ENCODE data around the gene ARHGEF4. TPM values are rescaled to one million over a fixed set of nuclear protein-coding genes. Genes with fewer than 3 reads are reported as not detected.

ARHGEF4 gene
- total RNA-seq, 1 donor from 2014 or later: 2.6 TPM

DNA sequence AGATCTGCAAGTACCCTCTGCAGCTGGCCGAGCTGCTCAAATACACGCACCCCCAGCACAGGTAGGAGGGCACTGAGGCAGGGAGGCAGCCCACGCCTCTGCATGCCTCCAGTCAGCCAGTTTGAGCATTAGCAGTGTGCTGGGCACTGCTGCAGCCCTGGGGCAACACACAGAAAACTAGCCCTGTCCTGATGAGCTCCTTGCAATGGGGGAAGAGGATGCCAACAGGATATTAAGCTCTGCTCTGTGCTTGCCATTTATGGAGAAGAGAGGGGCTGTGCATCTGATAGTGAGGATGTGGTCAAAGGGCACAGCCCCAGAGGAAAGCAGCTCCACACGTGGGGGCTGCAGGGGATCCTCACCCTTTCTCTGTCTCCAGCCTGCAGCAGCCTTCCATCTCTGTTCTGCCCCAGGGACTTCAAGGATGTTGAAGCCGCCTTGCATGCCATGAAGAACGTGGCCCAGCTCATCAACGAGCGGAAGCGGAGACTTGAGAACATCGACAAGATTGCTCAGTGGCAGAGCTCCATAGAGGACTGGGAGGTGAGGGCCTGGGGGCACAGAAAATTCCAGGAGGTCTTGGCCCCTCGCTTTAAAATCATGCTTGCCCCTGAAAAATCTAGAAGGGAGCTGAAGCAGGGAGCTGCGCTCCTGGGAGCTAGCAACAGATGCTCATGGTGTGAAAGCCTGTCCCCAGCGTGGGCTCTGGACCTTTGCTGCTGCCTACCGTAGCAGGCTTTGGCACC lies 204.9 kb downstream of the ARHGEF4 start:
- peak; percentile 53 for DNase-seq (ENCODE audit: extremely low spot score, unreplicated experiment)
- no peak overlapping the region for H3K27ac Mint-ChIP-seq (ENCODE audit: unreplicated experiment)
- peaks cover 1% of the 10 kb centered on the region for H3K36me3 Mint-ChIP-seq (ENCODE audit: unreplicated experiment)
- H3K4me3 Mint-ChIP-seq (ENCODE audit: unreplicated experiment): no peak overlapping the region
- TF ChIP-seq CTCF (IDR thresholded peaks at IDR 0.05): no peak
- no peaks in the 10 kb centered on the region for H3K27me3 Mint-ChIP-seq (ENCODE audit: unreplicated experiment)
- H3K4me1 Mint-ChIP-seq (ENCODE audit: unreplicated experiment): no peaks in the 10 kb centered on the region
- no peaks in the 10 kb centered on the region for H3K9me3 Mint-ChIP-seq (ENCODE audit: unreplicated experiment)

DNA sequence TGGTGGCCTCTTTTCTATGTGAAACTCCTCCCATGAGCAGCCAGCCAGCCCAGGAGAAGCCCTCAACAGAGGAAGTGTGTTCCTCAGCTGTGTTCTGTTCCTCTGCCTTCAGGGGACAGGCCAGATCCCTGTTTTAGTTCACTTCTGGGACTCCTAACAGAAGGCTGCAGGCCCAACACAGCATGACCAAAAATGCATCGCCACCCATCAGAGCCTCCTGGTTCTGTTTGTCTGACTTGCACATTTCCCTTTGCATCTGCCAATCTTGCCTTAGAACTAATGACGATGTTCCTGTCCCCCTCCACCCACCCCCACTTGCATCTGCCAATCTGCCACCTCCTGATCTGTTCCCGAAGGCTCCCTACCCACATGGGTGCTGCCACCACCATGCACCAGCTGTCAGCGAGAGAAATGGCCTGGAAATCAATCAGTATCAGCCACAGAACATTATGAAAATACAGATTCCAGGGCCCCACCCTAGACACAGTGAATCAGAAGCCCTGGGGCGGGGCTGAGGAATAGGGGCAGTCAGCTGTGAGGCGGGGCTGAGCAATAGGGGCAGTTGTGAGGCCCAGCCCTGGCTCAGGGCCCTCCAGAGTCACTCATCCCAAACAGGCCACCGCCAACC lies 205.5 kb downstream of the ARHGEF4 start:
- Mint-ChIP-seq H3K36me3 (ENCODE audit: unreplicated experiment) (peaks cover 4% of the 10 kb centered on the region), H3K27ac (ENCODE audit: unreplicated experiment) (no peak overlapping the region)

DNA sequence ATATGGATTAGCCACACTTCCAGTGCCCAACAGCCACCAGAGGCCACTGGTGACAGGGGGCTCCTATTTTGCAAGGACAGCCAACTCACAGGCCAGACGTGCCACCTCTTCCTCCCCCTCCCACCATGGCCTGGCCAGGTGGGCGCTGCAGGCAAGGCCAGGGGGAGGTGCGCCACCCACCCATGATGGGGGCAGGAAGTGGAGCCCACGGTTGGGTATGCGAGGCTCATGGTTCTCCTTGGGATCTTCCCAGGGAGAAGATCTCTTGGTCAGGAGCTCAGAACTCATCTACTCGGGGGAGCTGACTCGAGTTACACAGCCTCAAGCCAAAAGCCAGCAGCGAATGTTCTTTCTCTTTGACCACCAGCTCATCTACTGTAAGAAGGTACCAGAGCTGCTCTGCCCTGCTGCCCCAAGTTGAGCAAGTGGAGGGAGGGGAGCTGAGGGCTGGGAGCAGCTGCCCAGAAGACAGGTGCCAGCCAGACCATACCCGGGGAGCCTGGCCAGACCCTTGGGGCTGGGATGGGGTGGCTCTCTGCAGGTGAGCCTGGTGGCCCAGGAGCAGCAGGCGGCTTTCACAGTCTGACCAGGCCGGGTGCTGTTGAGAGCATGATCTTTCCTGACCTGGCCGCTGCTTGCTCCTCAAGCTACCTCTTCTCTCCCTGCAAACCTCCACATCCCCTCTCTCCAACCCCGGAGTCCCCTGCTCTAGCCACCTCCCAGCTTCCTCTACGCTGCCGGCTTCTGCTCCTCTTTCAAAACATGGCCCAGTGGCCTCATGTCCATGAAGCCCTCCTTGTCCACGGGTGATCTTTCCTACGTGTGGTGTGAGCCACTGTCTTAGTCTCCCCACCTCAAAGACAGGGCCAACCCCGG lies 206.7 kb downstream of the ARHGEF4 start:
- no peak overlapping the region for H3K27ac Mint-ChIP-seq (ENCODE audit: unreplicated experiment)
- H3K27me3 Mint-ChIP-seq (ENCODE audit: unreplicated experiment): no peaks in the 10 kb centered on the region
- H3K4me3 Mint-ChIP-seq (ENCODE audit: unreplicated experiment): no peak overlapping the region
- peak; percentile 73 for DNase-seq (ENCODE audit: extremely low spot score, unreplicated experiment)
- H3K36me3 Mint-ChIP-seq (ENCODE audit: unreplicated experiment): peaks cover 13% of the 10 kb centered on the region
- no peaks in the 10 kb centered on the region for H3K4me1 Mint-ChIP-seq (ENCODE audit: unreplicated experiment)
- no peaks in the 10 kb centered on the region for H3K9me3 Mint-ChIP-seq (ENCODE audit: unreplicated experiment)
- no peak for TF ChIP-seq CTCF (IDR thresholded peaks at IDR 0.05)

More for the DNA sequence above, 205.5 kb downstream of the ARHGEF4 start:
- no peaks in the 10 kb centered on the region for H3K4me1 Mint-ChIP-seq (ENCODE audit: unreplicated experiment)
- no peak overlapping the region for H3K4me3 Mint-ChIP-seq (ENCODE audit: unreplicated experiment)
- H3K9me3 Mint-ChIP-seq (ENCODE audit: unreplicated experiment): no peaks in the 10 kb centered on the region
- peak; percentile 54 for DNase-seq (ENCODE audit: extremely low spot score, unreplicated experiment)
- no peak for TF ChIP-seq CTCF (IDR thresholded peaks at IDR 0.05)
- no peaks in the 10 kb centered on the region for H3K27me3 Mint-ChIP-seq (ENCODE audit: unreplicated experiment)

- Mint-ChIP-seq H3K27me3 (ENCODE audit: unreplicated experiment) (no peaks in the 10 kb centered on the region), H3K9me3 (ENCODE audit: unreplicated experiment) (no peaks in the 10 kb centered on the region), H3K27ac (ENCODE audit: unreplicated experiment) (no peak overlapping the region), H3K4me1 (ENCODE audit: unreplicated experiment) (no peaks in the 10 kb centered on the region), H3K4me3 (ENCODE audit: unreplicated experiment) (no peak overlapping the region), H3K36me3 (ENCODE audit: unreplicated experiment) (peaks cover 19% of the 10 kb centered on the region)
- no peak for TF ChIP-seq CTCF (IDR thresholded peaks at IDR 0.05)
- peak; percentile 81 for DNase-seq (ENCODE audit: extremely low spot score, unreplicated experiment)
Observed at GRCh38 chr2:131044075-131044756, 207.5 kb downstream of the ARHGEF4 start.

Measured in osteocyte (in vitro differentiated cells).